Osteoblast (primary cell): ENCODE results near the gene MDM1. TPM values are rescaled to one million over a fixed set of nuclear protein-coding genes. Genes with fewer than 3 reads are reported as not detected.

ENCODE experiments used
- DNase-seq: peaks from one replicate; pipeline ENCODE4 v3.0.0; 2011; ENCODE audit warnings: low spot score, mixed read lengths; ENCODE audit not compliant: insufficient read length; ENCODE audit errors: missing footprints
- H2AFZ ChIP-seq: 2 replicates; pipeline ENCODE4 v1.6.0; 2011; ENCODE audit warnings: mild to moderate bottlenecking, low read length
- H3K27ac ChIP-seq: 2 replicates; pipeline ENCODE4 v1.5.1; 2011; ENCODE audit warnings: mild to moderate bottlenecking, low read depth, low read length, moderate library complexity
- H3K27me3 ChIP-seq: 2 replicates; pipeline ENCODE4 v1.6.0; 2012; ENCODE audit warnings: mild to moderate bottlenecking, control low read depth, inconsistent platforms, low read length, moderate library complexity; ENCODE audit not compliant: insufficient read depth
- H3K36me3 ChIP-seq: 2 replicates; pipeline ENCODE4 v1.5.1; 2011; ENCODE audit warnings: mild to moderate bottlenecking, low read length, control low read depth, moderate library complexity; ENCODE audit not compliant: insufficient read depth
- H3K4me1 ChIP-seq: 2 replicates; pipeline ENCODE4 v1.5.1; 2011; ENCODE audit warnings: mild to moderate bottlenecking, low read length, control low read depth, moderate library complexity; ENCODE audit not compliant: insufficient read depth
- H3K4me2 ChIP-seq: 2 replicates; pipeline ENCODE4 v1.6.0; 2011; ENCODE audit warnings: mild to moderate bottlenecking, low read length; ENCODE audit not compliant: insufficient read depth
- H3K4me3 ChIP-seq: fragments of 200-600 bp; sonication (generic); 3 replicates; pipeline ENCODE4 v1.5.1; 2012; ENCODE audit warnings: mild to moderate bottlenecking, low read length, inconsistent platforms; ENCODE audit not compliant: insufficient read depth
- H3K79me2 ChIP-seq: 2 replicates; pipeline ENCODE4 v1.6.0; 2012; ENCODE audit warnings: mild to moderate bottlenecking, low read length, control low read depth, inconsistent platforms; ENCODE audit not compliant: insufficient read depth
- H3K9me3 ChIP-seq: 2 replicates; pipeline ENCODE4 v1.5.1; 2011; ENCODE audit warnings: low read depth, low read length, control low read depth
- H4K20me1 ChIP-seq: 2 replicates; pipeline ENCODE4 v1.6.0; 2012; ENCODE audit warnings: mild to moderate bottlenecking, low read length, control low read depth; ENCODE audit not compliant: insufficient read depth
- total RNA-seq: library from RNA; depleted of rRNA; stranded (reverse); fragments of >200 nt; gene quantifications from 2 replicates; pipeline ENCODE4 v1.2.3, GENCODE V29; 2012
- TF ChIP-seq, protein P1 (sequence below): IDR thresholded peaks from 2 replicates; pipeline ENCODE4 v1.5.1; 2011; ENCODE audit warnings: mild to moderate bottlenecking, low read depth, low read length, moderate library complexity; ENCODE audit errors: extremely low read depth

The MDM1 gene
- total RNA-seq, 1 donor = 28.2 TPM

GRCh38 chr12:68285541-68285940 is 46.6 kb downstream of the MDM1 start:
- Histone ChIP-seq H2AFZ (peak overlapping the region; percentile 28), H3K36me3 (no peaks in the 10 kb centered on the region), H4K20me1 (no peaks in the 10 kb centered on the region), H3K4me3 (no peak overlapping the region), H3K27ac (no peak overlapping the region), H3K4me2 (no peak overlapping the region), H3K79me2 (no peaks in the 10 kb centered on the region), H3K9me3 (no peaks in the 10 kb centered on the region), H3K27me3 (no peaks in the 10 kb centered on the region), H3K4me1 (no peaks in the 10 kb centered on the region)
- DNase-seq = no peak
- TF ChIP-seq, protein P1, sequence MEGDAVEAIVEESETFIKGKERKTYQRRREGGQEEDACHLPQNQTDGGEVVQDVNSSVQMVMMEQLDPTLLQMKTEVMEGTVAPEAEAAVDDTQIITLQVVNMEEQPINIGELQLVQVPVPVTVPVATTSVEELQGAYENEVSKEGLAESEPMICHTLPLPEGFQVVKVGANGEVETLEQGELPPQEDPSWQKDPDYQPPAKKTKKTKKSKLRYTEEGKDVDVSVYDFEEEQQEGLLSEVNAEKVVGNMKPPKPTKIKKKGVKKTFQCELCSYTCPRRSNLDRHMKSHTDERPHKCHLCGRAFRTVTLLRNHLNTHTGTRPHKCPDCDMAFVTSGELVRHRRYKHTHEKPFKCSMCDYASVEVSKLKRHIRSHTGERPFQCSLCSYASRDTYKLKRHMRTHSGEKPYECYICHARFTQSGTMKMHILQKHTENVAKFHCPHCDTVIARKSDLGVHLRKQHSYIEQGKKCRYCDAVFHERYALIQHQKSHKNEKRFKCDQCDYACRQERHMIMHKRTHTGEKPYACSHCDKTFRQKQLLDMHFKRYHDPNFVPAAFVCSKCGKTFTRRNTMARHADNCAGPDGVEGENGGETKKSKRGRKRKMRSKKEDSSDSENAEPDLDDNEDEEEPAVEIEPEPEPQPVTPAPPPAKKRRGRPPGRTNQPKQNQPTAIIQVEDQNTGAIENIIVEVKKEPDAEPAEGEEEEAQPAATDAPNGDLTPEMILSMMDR = no peak

GRCh38 chr12:68281322-68282077 is 50.7 kb downstream of the MDM1 start:
- Histone ChIP-seq H3K27ac (no peak overlapping the region), H3K36me3 (no peaks in the 10 kb centered on the region)

GRCh38 chr12:68280240-68280639 is 51.9 kb downstream of the MDM1 start:
- Histone ChIP-seq H3K79me2 (no peaks in the 10 kb centered on the region), H2AFZ (no peak overlapping the region), H3K27me3 (no peaks in the 10 kb centered on the region), H3K27ac (no peak overlapping the region), H3K4me2 (no peak overlapping the region), H3K4me1 (peaks cover 13% of the 10 kb centered on the region), H3K9me3 (no peaks in the 10 kb centered on the region), H3K36me3 (no peaks in the 10 kb centered on the region), H3K4me3 (no peak overlapping the region), H4K20me1 (no peaks in the 10 kb centered on the region)
- DNase-seq = no peak
- TF ChIP-seq, protein P1 = no peak

More at GRCh38 chr12:68281322-68282077, 50.7 kb downstream of the MDM1 start:
- no peaks in the 10 kb centered on the region for H3K9me3 ChIP-seq
- no peaks in the 10 kb centered on the region for H3K79me2 ChIP-seq
- H3K4me1 ChIP-seq = peaks cover 12% of the 10 kb centered on the region
- H3K4me3 ChIP-seq = no peak overlapping the region
- TF ChIP-seq, protein P1 = no peak
- H3K27me3 ChIP-seq = no peaks in the 10 kb centered on the region
- DNase-seq = no peak
- no peaks in the 10 kb centered on the region for H4K20me1 ChIP-seq
- no peak overlapping the region for H3K4me2 ChIP-seq
- no peak overlapping the region for H2AFZ ChIP-seq

DNA sequence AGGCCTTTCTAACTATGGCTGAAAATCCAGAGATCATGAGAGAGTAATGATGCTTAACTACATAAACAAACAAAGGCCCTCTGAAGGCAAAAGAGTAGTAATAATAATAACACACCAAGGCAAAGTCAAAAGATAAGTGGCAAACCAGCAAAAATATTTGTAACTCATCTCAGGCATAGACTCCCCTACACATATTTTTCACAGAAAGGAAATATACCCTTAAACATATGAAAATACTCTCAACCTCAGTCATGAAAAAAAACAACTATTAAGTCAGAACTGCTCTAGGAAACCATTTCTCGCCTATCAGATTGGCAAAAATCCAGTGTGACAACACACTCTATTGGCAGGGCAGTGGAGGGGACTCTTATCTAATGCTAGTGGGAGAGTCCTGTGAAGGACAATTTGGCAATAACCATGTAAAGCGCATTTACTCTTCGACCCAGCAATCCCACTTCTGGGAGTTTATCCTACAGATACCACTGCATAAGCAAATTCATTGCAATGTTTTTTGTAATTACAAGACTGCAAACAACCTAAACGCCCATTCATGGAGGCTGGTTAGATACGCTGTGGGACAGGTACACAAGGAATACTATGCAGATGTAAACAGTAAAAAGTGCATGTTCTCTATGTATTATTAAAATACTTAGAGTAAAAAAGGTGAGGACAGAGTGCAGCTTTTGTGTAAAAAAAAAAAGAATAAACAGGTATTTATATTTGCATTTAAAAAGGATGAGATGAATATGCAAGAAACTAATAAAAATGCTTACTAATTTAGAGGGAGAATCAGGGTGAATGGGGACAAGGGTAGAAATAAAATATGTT is 52.7 kb downstream of the MDM1 start:
- DNase-seq = no peak
- Histone ChIP-seq H2AFZ (no peak overlapping the region), H3K27ac (peak overlapping the region; percentile 5)

More for the DNA sequence above, 52.7 kb downstream of the MDM1 start:
- Histone ChIP-seq H3K4me3 (no peak overlapping the region), H3K79me2 (no peaks in the 10 kb centered on the region), H3K9me3 (no peaks in the 10 kb centered on the region), H3K4me2 (no peak overlapping the region), H4K20me1 (no peaks in the 10 kb centered on the region), H3K27me3 (no peaks in the 10 kb centered on the region), H3K4me1 (peaks cover 13% of the 10 kb centered on the region), H3K36me3 (no peaks in the 10 kb centered on the region)
- TF ChIP-seq, protein P1 = no peak
